T47D (cell line): ENCODE data around the gene ITSN1.
"Not testable (repeated sequence)": the region's sequence is repeated elsewhere in the genome, so short reads cannot be mapped to it uniquely, and the experiment has no call there.

Experiments
- DNase-seq, 2 experiments: peaks; one replicate each; pipeline versions ENCODE4 v3.0.0 to v3.0.0-alpha.2; 2011 to 2012; ENCODE audit warnings: low read depth in 1 of 2, low spot score in 1 of 2
- JUND ChIP-seq: IDR thresholded peaks from 2 replicates; pipeline ENCODE4 v1.6.1; 2012; ENCODE audit warnings: low read depth
- in situ Hi-C: cut with HindIII; loops from 2 replicates; pipeline ENCODE4 v1.10.0; 2016; ENCODE audit warnings: low sequenced_read_pairs, low pct_unique_long_range_greater_than_20kb

The ITSN1 gene

DNA sequence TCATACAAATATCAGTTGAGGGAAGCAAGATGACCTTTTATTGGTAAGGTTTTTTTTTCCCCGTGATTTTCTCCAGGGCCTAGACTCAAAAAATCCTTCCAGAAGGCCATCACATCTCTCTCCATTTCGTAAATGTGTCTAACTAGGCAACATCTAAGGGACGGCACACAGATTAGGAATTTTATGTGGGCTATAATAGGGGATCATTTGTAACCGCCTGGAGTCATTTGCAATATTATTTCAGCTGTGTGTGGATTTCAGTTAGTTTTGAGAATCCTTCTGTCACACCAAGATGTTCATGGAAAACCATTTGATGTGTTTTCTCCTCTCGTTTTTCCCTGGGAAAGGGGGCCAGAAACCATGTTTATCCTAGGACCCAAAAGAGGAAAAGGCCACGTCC, 210.2 kb downstream of the ITSN1 start:
- in situ Hi-C loops: no loop called here
- TF ChIP-seq JUND: no peak
- no peak for DNase-seq

DNA sequence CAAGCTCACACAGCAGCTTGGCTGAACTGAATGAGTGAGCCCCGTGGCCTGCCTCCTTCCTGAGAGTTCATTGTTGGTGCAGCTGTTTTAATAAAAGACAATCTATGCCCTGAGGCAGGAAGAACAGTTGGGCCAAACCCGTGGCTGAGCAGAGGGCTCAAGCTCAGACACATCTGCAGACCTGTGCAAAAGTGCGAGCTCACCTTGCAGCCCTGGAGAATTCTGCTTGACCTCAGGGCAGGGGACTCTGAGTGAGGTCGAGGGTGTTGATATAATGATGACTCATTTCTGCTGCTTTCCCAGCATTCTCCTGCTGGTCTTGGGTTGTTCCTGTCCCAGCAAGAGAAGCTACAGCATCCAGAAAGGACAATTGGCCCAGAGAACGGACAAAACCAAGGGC, 212.3 kb downstream of the ITSN1 start:
- in situ Hi-C loops: no loop called here
- DNase-seq: peak in 1 of 2 experiments; percentile 20
- no peak for TF ChIP-seq JUND

DNA sequence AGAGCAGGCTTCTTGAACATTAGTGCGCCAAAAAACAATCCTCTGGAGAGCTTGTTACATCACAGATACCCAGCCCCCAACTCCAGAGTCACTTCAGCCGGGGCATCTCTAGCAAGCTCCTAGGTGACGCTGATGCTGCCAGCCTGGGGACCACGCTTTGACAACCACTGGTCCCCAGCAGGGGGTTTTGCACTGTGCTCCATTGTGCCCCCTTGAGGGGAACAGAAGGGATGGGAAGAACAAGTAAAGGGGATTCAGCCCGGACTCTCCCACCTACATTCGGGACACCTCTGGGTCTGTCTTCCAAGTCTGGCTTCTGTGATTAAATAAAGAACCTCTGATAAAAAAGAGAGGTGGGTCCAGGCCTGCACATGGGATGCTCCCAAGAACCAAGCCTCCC, 212.9 kb downstream of the ITSN1 start:
- no peak for TF ChIP-seq JUND
- in situ Hi-C loops: no loop called here
- no peak for DNase-seq

DNA sequence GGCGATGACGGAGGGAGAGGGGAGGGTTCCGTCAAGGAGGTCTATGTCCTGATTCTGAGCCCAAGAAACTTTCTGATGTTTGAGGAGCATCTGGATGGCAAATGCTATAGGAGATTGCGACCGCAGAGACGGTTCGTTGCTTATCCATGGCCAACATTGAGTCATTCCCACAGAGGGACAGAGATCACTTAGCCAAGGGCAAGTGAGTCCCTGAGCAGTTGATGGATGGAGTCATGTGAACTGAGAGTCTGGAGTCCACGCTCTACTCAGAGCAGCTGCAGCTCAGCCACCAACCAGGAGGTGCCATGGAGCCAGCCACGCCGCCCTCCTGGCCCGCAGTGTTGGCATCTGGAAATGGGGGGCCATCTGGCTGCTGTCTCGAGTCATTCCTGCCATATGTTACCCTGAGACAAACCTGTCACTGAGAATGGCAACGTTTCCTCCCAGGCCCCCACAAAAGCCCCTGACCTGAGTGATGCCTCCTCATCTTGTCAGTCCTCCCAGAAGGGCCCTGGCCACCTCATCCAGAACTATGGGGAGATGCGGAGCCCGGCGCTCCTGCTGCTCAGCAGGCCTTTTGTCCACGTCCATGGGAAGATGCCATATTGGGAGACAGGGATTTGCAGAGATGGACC, 214.7 kb downstream of the ITSN1 start:
- in situ Hi-C loops: no loop called here
- no peak for TF ChIP-seq JUND
- no peak for DNase-seq

DNA sequence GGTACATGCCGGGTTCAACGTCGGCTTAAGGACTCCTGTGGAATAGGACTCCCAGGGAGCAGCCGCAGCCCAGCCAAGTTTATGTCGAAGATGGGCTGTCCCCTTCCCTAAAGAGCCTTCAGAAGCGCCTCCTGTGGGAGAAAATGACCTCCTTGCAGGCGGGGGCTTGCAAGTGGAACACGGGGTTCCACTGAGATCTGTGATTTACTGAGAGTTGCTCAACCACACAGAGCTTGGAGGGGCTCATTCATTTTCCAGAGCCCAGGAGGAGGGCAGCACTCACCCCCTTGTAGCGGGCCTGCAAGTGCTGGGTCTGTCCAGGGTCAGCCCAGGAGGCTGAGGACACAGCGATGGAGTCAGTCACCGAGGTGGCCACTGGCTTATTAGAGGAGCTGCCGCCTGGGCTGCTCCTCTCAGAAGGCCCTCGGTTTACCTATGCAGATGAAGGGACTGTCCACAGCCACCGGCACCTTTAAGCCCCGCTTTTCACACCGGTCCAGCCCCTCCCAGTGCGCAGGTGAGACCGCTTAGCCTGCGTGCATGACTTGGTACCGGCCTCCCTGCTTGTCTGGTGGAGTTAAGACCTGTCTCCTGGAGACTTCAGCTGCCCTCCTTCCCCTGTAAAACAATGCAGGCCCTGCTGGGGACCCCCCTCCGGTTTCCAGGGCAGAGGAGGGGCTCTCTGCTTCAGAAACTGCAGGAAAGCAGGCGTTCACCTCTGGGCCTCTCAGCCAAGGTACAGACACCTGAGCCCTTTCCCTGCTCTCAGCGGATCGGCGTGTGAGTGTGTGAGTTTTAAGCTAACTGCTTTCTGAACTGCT, 215.8 kb downstream of the ITSN1 start:
- in situ Hi-C loops: no loop called here
- DNase-seq: no peak
- no peak for TF ChIP-seq JUND

DNA sequence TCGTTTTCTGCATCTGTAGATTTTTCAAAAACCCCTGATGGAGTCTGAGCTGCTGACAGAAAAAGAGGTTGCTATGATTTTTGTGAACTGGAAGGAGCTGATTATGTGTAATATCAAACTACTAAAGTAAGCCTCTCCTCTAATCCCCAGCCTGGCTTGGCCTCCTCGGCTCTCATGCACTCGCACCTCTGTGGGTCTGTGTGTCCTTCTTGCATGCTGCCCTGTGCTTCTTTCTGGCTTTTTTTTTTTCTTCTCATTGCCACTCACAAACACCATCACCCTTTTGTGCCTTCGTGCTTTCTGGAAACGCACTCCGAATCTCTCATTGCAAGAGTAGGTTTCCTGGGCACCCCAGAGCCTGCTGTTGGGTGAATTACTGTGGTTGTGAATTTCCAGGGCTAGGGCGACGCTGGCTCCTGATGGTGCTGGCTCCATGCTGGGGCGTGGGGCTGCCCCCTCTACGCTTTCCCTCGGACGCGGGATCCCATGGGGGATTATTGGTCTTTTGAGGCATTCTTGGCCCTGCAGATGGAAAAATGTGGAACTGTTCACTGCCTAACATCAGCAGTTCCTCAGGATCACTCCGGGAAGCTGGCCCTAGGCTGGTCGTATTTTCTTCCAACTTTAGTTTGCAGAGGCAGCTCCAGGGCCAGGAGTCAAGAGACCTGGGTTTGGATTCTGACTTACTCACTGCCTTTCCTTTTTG, 216.5 kb downstream of the ITSN1 start:
- DNase-seq: no peak
- no peak for TF ChIP-seq JUND
- in situ Hi-C loops: no loop called here

DNA sequence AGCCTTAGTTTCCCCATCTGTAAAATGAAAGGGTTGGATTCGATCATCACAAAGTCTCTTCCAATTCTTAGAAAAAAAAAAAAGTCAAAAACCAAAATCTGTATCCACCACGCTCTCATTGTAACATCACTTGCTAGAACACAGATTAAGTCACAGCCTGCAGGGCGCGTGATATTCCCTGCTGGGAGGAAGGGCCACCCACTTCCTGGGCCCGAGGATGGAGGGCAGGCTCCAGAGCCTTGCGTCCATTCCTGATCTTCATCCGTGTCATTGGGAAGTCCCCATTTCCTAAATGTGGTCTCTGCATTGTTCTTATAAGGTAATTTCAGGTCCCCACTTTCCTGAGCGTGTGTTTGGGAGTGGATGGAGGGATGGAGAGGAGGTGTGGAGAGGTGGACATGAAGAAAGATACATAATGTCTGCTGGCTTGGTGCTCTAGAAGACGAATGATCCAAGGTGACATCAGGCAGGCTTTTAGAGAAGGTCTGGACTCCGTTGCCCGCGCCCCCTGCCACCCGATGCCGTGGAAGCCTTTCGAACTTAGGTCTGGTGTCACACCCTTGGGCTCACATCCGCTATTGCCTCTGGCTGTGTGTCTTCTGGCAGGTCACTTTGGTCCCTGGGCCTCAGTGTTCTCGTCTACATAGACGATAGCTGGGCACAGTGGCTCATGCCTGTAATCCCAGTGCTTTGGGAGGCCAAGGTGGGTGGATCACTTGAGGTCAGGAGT, 217.2 kb downstream of the ITSN1 start:
- in situ Hi-C loops: no loop called here
- no peak for TF ChIP-seq JUND

DNA sequence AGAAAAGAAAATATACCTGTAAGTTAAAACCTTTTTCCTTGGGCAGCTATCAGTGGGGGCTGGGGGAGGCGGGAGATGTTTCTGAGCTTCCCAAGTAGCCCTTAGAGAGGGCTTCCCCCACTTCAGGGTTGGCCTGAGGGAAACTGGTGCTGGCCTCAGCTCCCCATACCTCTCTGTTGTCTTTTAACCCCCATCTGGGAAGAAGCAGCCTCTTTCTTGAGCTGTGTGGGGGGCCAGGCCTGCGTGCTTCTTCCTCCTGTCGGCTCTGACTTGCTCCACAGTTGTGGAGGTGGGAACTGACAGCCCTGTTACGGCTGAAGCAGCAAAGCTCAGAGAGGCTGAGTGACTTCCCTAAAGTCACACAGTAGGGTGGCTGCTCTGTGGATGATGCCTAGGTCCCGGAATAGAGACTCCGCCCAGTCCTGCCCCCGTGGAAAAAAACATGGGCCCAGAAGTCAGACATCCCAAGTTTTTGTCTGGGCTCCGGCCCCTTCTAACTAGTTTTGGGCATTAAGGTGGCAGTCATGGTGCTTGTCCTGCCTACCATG, 218.1 kb downstream of the ITSN1 start:
- in situ Hi-C loops: no loop called here
- DNase-seq: no peak
- no peak for TF ChIP-seq JUND

More for the DNA sequence above, 217.2 kb downstream of the ITSN1 start:
- no peak for DNase-seq

DNA sequence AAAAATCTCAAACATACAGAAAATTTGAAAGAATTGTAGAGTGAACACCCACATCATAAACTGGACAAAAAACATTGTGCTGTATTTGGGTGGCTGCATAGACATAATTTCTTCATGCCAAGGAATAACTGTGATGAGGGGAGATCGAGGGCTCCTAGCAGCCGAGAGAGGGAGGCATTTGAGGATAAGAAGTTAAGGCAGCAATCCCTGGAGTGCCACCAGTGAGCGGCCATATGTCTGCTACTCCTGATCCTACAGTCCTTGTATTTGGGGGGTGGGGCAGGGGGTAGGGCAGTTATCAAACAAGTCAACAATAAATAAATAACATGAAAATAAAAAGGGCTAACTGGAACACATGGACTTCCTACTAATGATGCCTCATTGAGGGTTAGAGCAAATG, 218.8 kb downstream of the ITSN1 start:
- no peak for TF ChIP-seq JUND
- in situ Hi-C loops: no loop called here
- DNase-seq: no peak

DNA sequence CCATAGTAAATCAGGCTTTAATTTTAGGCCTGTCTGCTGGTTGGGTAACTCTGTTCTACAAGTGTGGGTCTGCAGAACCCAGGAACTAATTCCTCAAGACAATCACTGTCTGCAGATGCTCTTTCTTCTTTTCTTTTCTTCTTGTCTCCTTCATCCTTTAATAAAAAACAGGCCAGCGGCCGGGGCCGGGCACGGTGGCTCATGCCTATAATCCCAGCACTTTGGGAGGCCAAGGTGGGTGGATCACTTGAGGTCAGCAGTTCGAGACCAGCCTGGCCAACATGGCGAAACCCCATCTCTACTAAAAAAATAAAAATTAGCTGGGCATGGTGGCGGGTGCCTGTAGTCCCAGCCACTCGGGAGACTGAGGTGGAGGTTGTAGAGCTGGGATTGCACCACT, 220.9 kb downstream of the ITSN1 start:
- DNase-seq, in situ Hi-C loops: not testable (repeated sequence)

DNA sequence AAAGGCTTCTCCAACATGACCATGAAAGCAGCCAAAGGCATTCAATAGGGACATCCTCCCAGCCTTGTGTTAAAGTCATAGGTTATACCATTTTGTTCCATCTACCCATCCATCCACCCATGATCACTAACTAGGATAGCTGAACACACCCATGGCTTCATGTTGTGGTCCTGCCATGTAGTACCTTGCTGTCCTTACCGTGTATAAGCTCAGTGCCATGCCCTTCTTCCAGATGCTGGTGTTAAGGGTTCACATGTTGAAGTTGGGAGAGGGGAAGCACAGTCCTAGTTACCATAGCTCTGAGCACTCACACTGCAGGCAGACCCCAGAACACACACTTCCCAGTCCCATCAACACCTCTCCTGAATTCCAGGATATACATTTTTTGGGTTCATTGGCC, 221.8 kb downstream of the ITSN1 start:
- no peak for TF ChIP-seq JUND
- no peak for DNase-seq
- in situ Hi-C loops: no loop called here

DNA sequence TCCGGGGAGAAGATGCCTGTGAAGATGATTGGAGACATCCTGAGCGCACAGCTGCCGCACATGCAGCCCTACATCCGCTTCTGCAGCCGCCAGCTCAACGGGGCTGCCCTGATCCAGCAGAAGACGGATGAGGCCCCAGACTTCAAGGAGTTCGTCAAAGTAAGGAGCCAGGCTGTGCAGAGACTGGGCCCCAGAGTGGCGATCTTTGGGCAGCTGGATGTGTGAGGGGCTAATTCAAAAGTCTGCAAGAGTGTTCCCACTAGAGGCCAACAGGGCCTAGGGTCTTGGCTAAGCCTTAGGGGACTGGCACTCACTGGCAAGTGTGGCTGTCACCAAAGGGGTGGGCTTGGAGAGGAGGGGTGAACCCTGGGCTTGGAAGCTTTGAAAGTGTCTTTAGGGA, 222.9 kb downstream of the ITSN1 start:
- TF ChIP-seq JUND: no peak
- in situ Hi-C loops: no loop called here
- DNase-seq: no peak
